Measurements from ENCODE around the gene PRKG1.
"Not testable (repeated sequence)": the region's sequence is repeated elsewhere in the genome, so short reads cannot be mapped to it uniquely, and the experiment has no call there.

Gene PRKG1

GRCh38 chr10:52217531-52217930 lies 1143.2 kb downstream of the PRKG1 start:
- no peak for DNase-seq (ENCODE audit: low spot score)

GRCh38 chr10:52220947-52221346 lies 1146.7 kb downstream of the PRKG1 start:
- DNase-seq (ENCODE audit: low spot score): no peak

GRCh38 chr10:52221923-52222322 lies 1147.6 kb downstream of the PRKG1 start:
- no peak for DNase-seq (ENCODE audit: low spot score)

DNA sequence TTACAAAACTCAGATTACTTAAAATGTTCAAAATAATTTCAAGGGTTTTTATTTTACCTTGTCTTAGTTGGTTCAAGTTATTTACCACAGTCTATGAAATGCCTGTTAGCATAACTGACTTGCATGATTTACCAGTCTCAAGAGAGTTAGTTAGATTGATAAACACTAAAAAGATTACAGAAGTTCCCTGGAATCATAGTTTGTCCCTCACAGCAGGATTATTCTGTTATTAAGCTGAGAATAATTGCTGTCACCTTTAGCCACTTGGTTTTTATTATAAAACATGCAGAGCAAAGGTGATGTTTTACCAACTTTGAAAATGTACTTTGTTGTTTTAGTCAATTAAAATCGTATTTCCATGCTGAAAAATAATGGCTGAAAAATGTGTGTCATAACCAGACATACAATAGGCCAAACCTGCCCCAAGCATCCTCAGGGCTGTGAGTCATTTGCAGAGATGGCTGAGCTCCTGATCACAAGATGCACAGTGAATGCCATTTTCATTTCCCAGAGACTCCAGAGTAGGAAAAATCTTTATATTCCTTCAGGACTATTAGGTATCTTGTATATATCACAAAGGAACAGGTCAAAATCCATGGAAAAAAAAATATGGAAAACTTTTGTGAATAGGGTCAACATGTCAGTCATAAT lies 1152.0 kb downstream of the PRKG1 start:
- DNase-seq (ENCODE audit: low spot score): peak; percentile 31

- no peak for DNase-seq (ENCODE audit: low spot score)
Observed at GRCh38 chr10:52228556-52228955, 1154.3 kb downstream of the PRKG1 start.

- DNase-seq (ENCODE audit: low spot score): no peak
Observed at GRCh38 chr10:52229291-52229931, 1155.1 kb downstream of the PRKG1 start.

GRCh38 chr10:52232561-52233350 lies 1158.5 kb downstream of the PRKG1 start:
- no peak for DNase-seq (ENCODE audit: low spot score)

DNA sequence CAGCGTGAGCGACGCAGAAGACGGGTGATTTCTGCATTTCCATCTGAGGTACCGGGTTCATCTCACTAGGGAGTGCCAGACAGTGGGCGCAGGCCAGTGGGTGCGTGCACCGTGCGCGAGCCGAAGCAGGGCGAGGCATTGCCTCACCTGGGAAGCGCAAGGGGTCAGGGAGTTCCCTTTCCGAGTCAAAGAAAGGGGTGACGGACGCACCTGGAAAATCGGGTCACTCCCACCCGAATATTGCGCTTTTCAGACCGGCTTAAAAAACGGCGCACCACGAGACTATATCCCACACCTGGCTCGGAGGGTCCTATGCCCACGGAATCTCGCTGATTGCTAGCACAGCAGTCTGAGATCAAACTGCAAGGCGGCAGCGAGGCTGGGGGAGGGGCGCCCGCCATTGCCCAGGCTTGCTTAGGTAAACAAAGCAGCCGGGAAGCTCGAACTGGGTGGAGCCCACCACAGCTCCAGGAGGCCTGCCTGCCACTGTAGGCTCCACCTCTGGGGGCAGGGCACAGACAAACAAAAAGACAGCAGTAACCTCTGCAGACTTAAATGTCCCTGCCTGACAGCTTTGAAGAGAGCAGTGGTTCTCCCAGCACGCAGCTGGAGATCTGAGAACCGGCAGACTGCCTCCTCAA lies 1159.2 kb downstream of the PRKG1 start:
- not testable (repeated sequence) for DNase-seq (ENCODE audit: low spot score)

DNA sequence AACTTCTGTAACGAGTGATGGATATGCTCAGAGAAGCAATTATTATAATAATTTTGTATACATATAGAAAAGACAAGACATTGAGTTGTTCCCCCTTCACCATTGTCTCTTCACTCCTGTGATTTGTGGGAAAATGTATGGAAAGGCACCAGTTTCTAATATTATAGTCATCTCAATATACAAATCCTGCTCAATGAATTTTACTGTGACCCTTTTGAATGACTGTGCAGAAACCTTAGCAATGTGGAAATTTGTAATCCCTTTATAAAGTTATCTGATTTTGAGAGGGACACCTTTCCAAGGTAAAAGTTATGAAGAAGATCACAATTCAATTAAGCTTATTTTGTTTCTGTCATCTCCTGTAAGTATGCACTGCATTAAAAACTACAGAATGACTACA lies 1165.5 kb downstream of the PRKG1 start:
- DNase-seq (ENCODE audit: low spot score): no peak

DNA sequence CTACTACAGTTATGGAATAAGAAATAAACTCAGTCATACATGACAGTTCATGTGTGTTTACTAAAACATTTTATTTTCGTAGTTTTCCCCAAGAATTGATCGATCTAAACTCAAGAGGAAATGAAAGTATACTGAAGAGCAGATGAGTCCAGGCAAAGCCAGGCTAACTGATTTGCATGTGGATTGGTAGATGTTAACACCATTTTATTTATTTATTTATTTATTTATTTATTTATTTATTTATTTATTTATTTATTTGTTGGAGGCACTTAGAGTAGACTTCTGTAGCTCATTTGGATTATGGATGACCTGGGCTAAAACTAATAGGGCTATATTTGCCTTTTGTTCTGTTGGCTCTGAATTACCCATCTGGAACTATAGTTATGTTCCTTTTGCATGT lies 1171.3 kb downstream of the PRKG1 start:
- no peak for DNase-seq (ENCODE audit: low spot score)

DNA sequence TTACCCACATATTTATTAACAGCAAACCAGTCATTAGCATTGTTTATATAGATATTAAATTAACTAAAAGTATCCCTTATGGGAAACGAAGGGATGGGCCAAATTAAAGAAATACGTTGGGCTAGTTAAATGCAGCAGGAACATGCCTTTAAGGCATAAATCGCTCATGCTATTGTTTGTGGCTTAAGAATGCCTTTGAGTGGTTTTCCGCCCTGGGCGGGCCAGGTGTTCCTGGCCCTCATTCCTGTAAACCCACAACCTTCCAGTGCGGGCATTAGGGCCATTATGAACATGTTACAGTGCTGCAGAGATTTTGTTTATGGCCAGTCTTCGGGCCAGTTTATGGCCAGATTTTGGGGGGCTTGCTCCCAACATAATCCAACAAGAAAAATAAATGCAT lies 1173.6 kb downstream of the PRKG1 start:
- not testable (repeated sequence) for DNase-seq (ENCODE audit: low spot score)

DNA sequence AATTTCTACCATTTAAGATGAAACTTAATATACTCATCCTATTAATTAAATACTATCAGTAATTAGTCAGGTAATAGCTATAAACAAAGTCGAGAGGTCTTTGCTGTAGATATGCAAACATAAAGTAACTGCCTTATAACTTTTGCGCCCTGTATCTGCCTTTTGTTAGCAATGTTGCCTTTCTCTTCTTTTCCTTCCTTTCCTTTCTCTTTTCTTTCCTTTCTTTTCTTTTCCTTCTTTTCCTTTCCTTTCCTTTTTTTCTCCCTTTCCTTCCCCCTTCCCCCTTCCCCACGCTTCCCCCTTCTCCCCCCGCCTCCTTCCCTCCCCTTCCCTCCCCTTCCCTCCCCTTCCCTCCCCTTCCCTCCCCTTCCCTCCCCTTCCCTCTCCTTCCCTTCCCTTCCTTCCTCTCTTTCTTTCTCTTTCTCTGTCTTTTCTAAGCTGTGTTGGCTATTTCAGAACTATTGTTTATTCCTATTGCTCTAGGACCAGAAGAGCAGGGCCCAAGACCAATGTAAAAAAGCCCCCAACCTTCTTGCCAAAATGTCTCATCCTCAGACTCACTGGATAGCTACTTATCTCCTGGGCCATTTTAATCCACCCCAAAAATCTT lies 1174.5 kb downstream of the PRKG1 start:
- DNase-seq (ENCODE audit: low spot score): no peak

DNA sequence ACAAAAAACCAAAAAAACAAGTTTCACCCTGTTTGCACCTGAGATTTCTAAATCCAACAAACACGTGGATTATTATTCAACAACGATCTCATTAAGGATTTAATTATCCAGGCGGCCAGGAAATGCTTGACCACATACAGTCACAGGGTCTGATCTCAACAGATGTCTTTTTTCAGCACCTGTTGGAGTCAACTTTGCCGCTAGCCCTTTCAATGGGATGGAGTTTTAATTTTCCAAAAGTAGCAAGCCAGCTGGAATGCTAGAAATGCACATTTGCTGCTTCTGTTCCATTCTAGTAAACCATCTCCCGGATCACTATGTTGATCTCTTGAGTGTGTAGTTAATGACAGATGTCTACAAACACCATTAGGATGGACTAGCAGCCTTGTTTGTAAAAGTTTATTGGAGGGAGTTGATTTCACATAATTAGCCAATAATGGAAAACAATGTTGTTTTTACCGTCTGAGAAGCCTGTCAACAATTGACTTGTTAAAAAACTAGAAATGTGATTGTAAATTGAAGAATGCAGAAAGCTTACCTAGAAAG lies 1175.6 kb downstream of the PRKG1 start:
- DNase-seq (ENCODE audit: low spot score): no peak

- no peak for DNase-seq (ENCODE audit: low spot score)
Observed at GRCh38 chr10:52250510-52250909, 1176.2 kb downstream of the PRKG1 start.

GRCh38 chr10:52252307-52252706 lies 1178.0 kb downstream of the PRKG1 start:
- DNase-seq (ENCODE audit: low spot score): no peak

GRCh38 chr10:52256832-52257691 lies 1182.8 kb downstream of the PRKG1 start:
- no peak for DNase-seq (ENCODE audit: low spot score)

- DNase-seq (ENCODE audit: low spot score): no peak
Observed at GRCh38 chr10:52257692-52258075, 1183.4 kb downstream of the PRKG1 start.

- DNase-seq (ENCODE audit: low spot score): no peak
Observed at GRCh38 chr10:52258799-52259425, 1184.6 kb downstream of the PRKG1 start.

GRCh38 chr10:52259426-52259812 lies 1185.1 kb downstream of the PRKG1 start:
- no peak for DNase-seq (ENCODE audit: low spot score)

GRCh38 chr10:52261362-52261761 lies 1187.1 kb downstream of the PRKG1 start:
- peak; percentile 51 for DNase-seq (ENCODE audit: low spot score)

All from COLO829 (cell line).